GM13976 (cell line): ENCODE measurements around the gene KRTAP10-3.

Source experiments
- DNase-seq: peaks from one replicate; pipeline ENCODE4 v3.0.0; 2012; ENCODE audit warnings: low spot score
- in situ Hi-C: fragments of 300-500 bp; cut with MboI; formaldehyde crosslinking; loops from one replicate; pipeline ENCODE4 v1.12.0; 2022; ENCODE audit warnings: low sequenced_read_pairs, mixed read lengths, inconsistent platforms; ENCODE audit not compliant: unreplicated experiment
- TF ChIP-seq, protein P1 (sequence below): IDR thresholded peaks from 2 replicates; pipeline ENCODE4 v1.5.1; 2012; ENCODE audit warnings: borderline replicate concordance, mild to moderate bottlenecking; ENCODE audit not compliant: insufficient read depth; ENCODE audit errors: extremely low read depth, missing control alignments, control extremely low read depth

Gene KRTAP10-3

GRCh38 chr21:44571844-44572782 is 13.5 kb upstream of the KRTAP10-3 start:
- in situ Hi-C loops: no loop called here
- DNase-seq: no peak
- TF ChIP-seq, protein P1, sequence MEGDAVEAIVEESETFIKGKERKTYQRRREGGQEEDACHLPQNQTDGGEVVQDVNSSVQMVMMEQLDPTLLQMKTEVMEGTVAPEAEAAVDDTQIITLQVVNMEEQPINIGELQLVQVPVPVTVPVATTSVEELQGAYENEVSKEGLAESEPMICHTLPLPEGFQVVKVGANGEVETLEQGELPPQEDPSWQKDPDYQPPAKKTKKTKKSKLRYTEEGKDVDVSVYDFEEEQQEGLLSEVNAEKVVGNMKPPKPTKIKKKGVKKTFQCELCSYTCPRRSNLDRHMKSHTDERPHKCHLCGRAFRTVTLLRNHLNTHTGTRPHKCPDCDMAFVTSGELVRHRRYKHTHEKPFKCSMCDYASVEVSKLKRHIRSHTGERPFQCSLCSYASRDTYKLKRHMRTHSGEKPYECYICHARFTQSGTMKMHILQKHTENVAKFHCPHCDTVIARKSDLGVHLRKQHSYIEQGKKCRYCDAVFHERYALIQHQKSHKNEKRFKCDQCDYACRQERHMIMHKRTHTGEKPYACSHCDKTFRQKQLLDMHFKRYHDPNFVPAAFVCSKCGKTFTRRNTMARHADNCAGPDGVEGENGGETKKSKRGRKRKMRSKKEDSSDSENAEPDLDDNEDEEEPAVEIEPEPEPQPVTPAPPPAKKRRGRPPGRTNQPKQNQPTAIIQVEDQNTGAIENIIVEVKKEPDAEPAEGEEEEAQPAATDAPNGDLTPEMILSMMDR: no peak

- TF ChIP-seq, protein P1: no peak
- in situ Hi-C loops: no loop called here
Measured at GRCh38 chr21:44571296-44571695, 12.7 kb upstream of the KRTAP10-3 start.

GRCh38 chr21:44569861-44570517 is 11.4 kb upstream of the KRTAP10-3 start:
- in situ Hi-C loops: no loop called here
- TF ChIP-seq, protein P1: no peak
- DNase-seq: no peak

More at GRCh38 chr21:44571296-44571695, 12.7 kb upstream of the KRTAP10-3 start:
- DNase-seq: no peak

- TF ChIP-seq, protein P1: no peak
- no peak for DNase-seq
- in situ Hi-C loops: no loop called here
Measured at GRCh38 chr21:44568667-44569556, 10.3 kb upstream of the KRTAP10-3 start.

GRCh38 chr21:44568261-44568660 is 9.7 kb upstream of the KRTAP10-3 start:
- no peak for DNase-seq
- TF ChIP-seq, protein P1: no peak
- in situ Hi-C loops: no loop called here

- DNase-seq: no peak
- TF ChIP-seq, protein P1: no peak
- in situ Hi-C loops: no loop called here
Measured at GRCh38 chr21:44567481-44568171, 9.0 kb upstream of the KRTAP10-3 start.
